ENCODE data around the gene RCN1.

- TF ChIP-seq POLR2A (IDR thresholded peaks at IDR 0.05) = no peak
- TF ChIP-seq CTCF (IDR thresholded peaks at IDR 0.05 in 4 of 5, conservative IDR thresholded peaks at IDR 0.05 in 1 of 5) = no peak
Observed at GRCh38 chr11:32152216-32152615, 61.3 kb downstream of the RCN1 start.
